ENCODE results near the gene PEX11A.

PEX11A gene

GRCh38 chr15:89674526-89674925 is 16.0 kb downstream of the PEX11A start:
- no peak for DNase-seq

GRCh38 chr15:89673165-89673512 is 17.4 kb downstream of the PEX11A start:
- no peak for DNase-seq

- DNase-seq = no peak
Measured at GRCh38 chr15:89672221-89673164, 18.1 kb downstream of the PEX11A start.

GRCh38 chr15:89671687-89672086 is 18.9 kb downstream of the PEX11A start:
- DNase-seq = no peak

GRCh38 chr15:89670971-89671560 is 19.5 kb downstream of the PEX11A start:
- DNase-seq = no peak

GRCh38 chr15:89669941-89670340 is 20.6 kb downstream of the PEX11A start:
- no peak for DNase-seq

- no peak for DNase-seq
Measured at GRCh38 chr15:89669309-89669865, 21.2 kb downstream of the PEX11A start.

- no peak for DNase-seq
Measured at GRCh38 chr15:89668171-89668570, 22.4 kb downstream of the PEX11A start.

- DNase-seq = no peak
Measured at GRCh38 chr15:89667706-89667960, 22.9 kb downstream of the PEX11A start.

- no peak for DNase-seq
Measured at GRCh38 chr15:89666858-89667705, 23.5 kb downstream of the PEX11A start.

GRCh38 chr15:89666184-89666857 is 24.2 kb downstream of the PEX11A start:
- no peak for DNase-seq

GRCh38 chr15:89665449-89666181 is 24.9 kb downstream of the PEX11A start:
- no peak for DNase-seq

GRCh38 chr15:89664441-89665350 is 25.9 kb downstream of the PEX11A start:
- no peak for DNase-seq

- DNase-seq = no peak
Measured at GRCh38 chr15:89662893-89663626, 27.5 kb downstream of the PEX11A start.

- DNase-seq = no peak
Measured at GRCh38 chr15:89660556-89660955, 30.0 kb downstream of the PEX11A start.

GRCh38 chr15:89659295-89659694 is 31.3 kb downstream of the PEX11A start:
- DNase-seq = no peak

GRCh38 chr15:89657686-89658200 is 32.8 kb downstream of the PEX11A start:
- DNase-seq = no peak

GRCh38 chr15:89656116-89656815 is 34.3 kb downstream of the PEX11A start:
- DNase-seq = no peak
